ENCODE data around the gene DIP2C.
"Not testable (repeated sequence)": the region's sequence is repeated elsewhere in the genome, so short reads cannot be mapped to it uniquely, and the experiment has no call there.

Gene DIP2C

GRCh38 chr10:689452-690371 is at the start of gene DIP2C:
Gene DIP2C, minus strand, starts transcription at chr10:689668. Its CDS starts 90 bp downstream, at chr10:689578.
- DNase-seq, result no peak

- no peak for DNase-seq
Measured at GRCh38 chr10:734481-734880, 45.0 kb upstream of the DIP2C start.

GRCh38 chr10:733086-733485 is 43.6 kb upstream of the DIP2C start:
- DNase-seq, result no peak

GRCh38 chr10:729213-729612 is 39.7 kb upstream of the DIP2C start:
- DNase-seq, result no peak

- no peak for DNase-seq
Measured at GRCh38 chr10:728603-729002, 39.1 kb upstream of the DIP2C start.

GRCh38 chr10:727162-727790 is 37.8 kb upstream of the DIP2C start:
- DNase-seq, result no peak

- DNase-seq, result no peak
Measured at GRCh38 chr10:725786-726185, 36.3 kb upstream of the DIP2C start.

GRCh38 chr10:725302-725701 is 35.8 kb upstream of the DIP2C start:
- no peak for DNase-seq

GRCh38 chr10:723973-724372 is 34.5 kb upstream of the DIP2C start:
- DNase-seq, result no peak

GRCh38 chr10:722281-723060 is 33.0 kb upstream of the DIP2C start:
- no peak for DNase-seq

GRCh38 chr10:718143-718700 is 28.8 kb upstream of the DIP2C start:
- DNase-seq, result no peak

GRCh38 chr10:717458-717857 is 28.0 kb upstream of the DIP2C start:
- DNase-seq, result no peak

- DNase-seq, result no peak
Measured at GRCh38 chr10:716821-717220, 27.4 kb upstream of the DIP2C start.

GRCh38 chr10:714214-714613 is 24.7 kb upstream of the DIP2C start:
- DNase-seq, result no peak

- DNase-seq, result no peak
Measured at GRCh38 chr10:712575-712974, 23.1 kb upstream of the DIP2C start.

GRCh38 chr10:712089-712488 is 22.6 kb upstream of the DIP2C start:
- DNase-seq, result no peak

- no peak for DNase-seq
Measured at GRCh38 chr10:707861-708260, 18.4 kb upstream of the DIP2C start.

- no peak for DNase-seq
Measured at GRCh38 chr10:707456-707855, 18.0 kb upstream of the DIP2C start.

GRCh38 chr10:703118-703517 is 13.7 kb upstream of the DIP2C start:
- no peak for DNase-seq

- not testable (repeated sequence) for DNase-seq
Measured at GRCh38 chr10:700183-700582, 10.7 kb upstream of the DIP2C start.

- no peak for DNase-seq
Measured at GRCh38 chr10:697097-697875, 7.8 kb upstream of the DIP2C start.

GRCh38 chr10:695396-695795 is 5.9 kb upstream of the DIP2C start:
- DNase-seq, result no peak

All from activated T-cell treated with anti-CD3 and anti-CD28 coated beads for 4 hours (primary cell).